GM06990 (cell line): ENCODE measurements around the gene MAFG.

Experiments
- DNase-seq: peaks from one replicate; pipeline ENCODE4 v3.0.0-alpha.2; 2011; ENCODE audit not compliant: insufficient read length; ENCODE audit errors: extremely low read depth
- H3K27me3 ChIP-seq: replicated peaks from 2 replicates; pipeline ENCODE4 v1.6.0; 2011; ENCODE audit warnings: low read length; ENCODE audit not compliant: control insufficient read depth, insufficient read depth
- H3K36me3 ChIP-seq: 2 replicates; pipeline ENCODE4 v1.5.1; 2011; ENCODE audit warnings: low read length; ENCODE audit not compliant: control insufficient read depth, insufficient read depth
- H3K4me3 ChIP-seq: replicated peaks from 2 replicates; pipeline ENCODE4 v1.5.1; 2011; ENCODE audit warnings: low read depth, mild to moderate bottlenecking, control low read depth, low read length
- CTCF ChIP-seq: IDR thresholded peaks from 2 replicates; pipeline ENCODE4 v1.5.1; 2011; ENCODE audit warnings: low read length, control low read depth, mild to moderate bottlenecking, inconsistent platforms; ENCODE audit not compliant: insufficient read depth, poor library complexity, severe bottlenecking

MAFG gene

DNA sequence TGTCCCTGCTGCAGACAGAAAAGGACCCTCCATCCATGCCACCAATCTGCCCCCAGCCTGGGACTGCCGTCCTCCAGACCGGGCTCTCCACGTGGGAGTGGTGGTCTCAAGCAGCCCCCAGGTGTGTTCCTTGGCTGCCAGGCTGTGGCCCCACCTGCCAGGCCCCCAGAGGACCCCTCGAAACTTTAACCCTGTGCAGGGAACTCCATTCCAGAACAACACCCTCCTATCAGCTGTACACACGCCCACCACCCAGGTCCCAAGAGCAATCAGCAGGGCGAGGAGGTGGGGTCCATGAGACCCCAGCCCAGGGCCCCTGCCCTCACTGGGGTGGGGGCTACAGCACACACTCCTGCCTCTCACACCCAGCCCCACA, 8.2 kb upstream of the MAFG start:
- peaks cover 8% of the 10 kb centered on the region for H3K36me3 ChIP-seq
- DNase-seq, result no peak
- H3K4me3 ChIP-seq, result peak overlapping the region; percentile 42
- no peaks in the 10 kb centered on the region for H3K27me3 ChIP-seq
- no peak for TF ChIP-seq CTCF

GRCh38 chr17:81934850-81935708, 7.5 kb upstream of the MAFG start:
- no peak for TF ChIP-seq CTCF
- no peak overlapping the region for H3K4me3 ChIP-seq
- H3K36me3 ChIP-seq, result peaks cover 8% of the 10 kb centered on the region
- no peak for DNase-seq
- no peaks in the 10 kb centered on the region for H3K27me3 ChIP-seq

- Histone ChIP-seq H3K4me3 (no peak overlapping the region), H3K36me3 (peaks cover 8% of the 10 kb centered on the region), H3K27me3 (no peaks in the 10 kb centered on the region)
- no peak for DNase-seq
- no peak for TF ChIP-seq CTCF
Observed at GRCh38 chr17:81934098-81934757, 6.7 kb upstream of the MAFG start.

GRCh38 chr17:81933178-81933699, 5.7 kb upstream of the MAFG start:
- no peak for TF ChIP-seq CTCF
- no peak for DNase-seq
- no peak overlapping the region for H3K4me3 ChIP-seq
- H3K36me3 ChIP-seq, result peaks cover 8% of the 10 kb centered on the region
- no peaks in the 10 kb centered on the region for H3K27me3 ChIP-seq

- Histone ChIP-seq H3K36me3 (peaks cover 8% of the 10 kb centered on the region), H3K27me3 (no peaks in the 10 kb centered on the region), H3K4me3 (no peak overlapping the region)
- no peak for TF ChIP-seq CTCF
- no peak for DNase-seq
Observed at GRCh38 chr17:81932333-81932983, 4.9 kb upstream of the MAFG start.
